ENCODE data around the gene LOXHD1. TPM values are rescaled to one million over a fixed set of nuclear protein-coding genes. Genes with fewer than 3 reads are reported as not detected.

Gene LOXHD1
- total RNA-seq, 4 donors from 2014 or later: 0.16 TPM; not detected in 3

- no peaks in the 10 kb centered on the region for H3K27me3 ChIP-seq
- WGBS, 2 donors (ENCODE audit: low coverage in 1 of 2): 69 to 78% methylated on average over 4 to 5 of the region's 5 CpGs
- no peaks in the 10 kb centered on the region for H3K36me3 ChIP-seq
- no peak for DNase-seq
- no peak overlapping the region for H3K27ac ChIP-seq
- H3K4me3 ChIP-seq: no peak overlapping the region
- no peaks in the 10 kb centered on the region for H3K4me1 ChIP-seq
- in situ Hi-C loops (cut with MboI; ENCODE audit: low pct_ligation_motif_present in 1 of 4, low pct_unique_long_range_greater_than_20kb in 1 of 4, low sequenced_read_pairs in 3 of 4) (no loop called here), intact Hi-C loops (cut with DNase I; ENCODE audit: low total_unique reads) (no loop called here)
- TF ChIP-seq POLR2AphosphoS5 (IDR thresholded peaks at IDR 0.05): no peak
- TF ChIP-seq POLR2A (IDR thresholded peaks at IDR 0.05): no peak
- no peak for TF ChIP-seq CTCF (IDR thresholded peaks at IDR 0.05)
- TF ChIP-seq EP300 (IDR thresholded peaks at IDR 0.05; ENCODE audit: low read depth): no peak
- H3K9me3 ChIP-seq: no peaks in the 10 kb centered on the region
These were observed 49.1 kb downstream of the LOXHD1 start for GRCh38 chr18:46607926-46608325.

- in situ Hi-C loops (cut with MboI; ENCODE audit: low pct_ligation_motif_present in 1 of 4, low pct_unique_long_range_greater_than_20kb in 1 of 4, low sequenced_read_pairs in 3 of 4) (no loop called here), intact Hi-C loops (cut with DNase I; ENCODE audit: low total_unique reads) (no loop called here)
- WGBS, 2 donors (ENCODE audit: low coverage in 1 of 2): 52 to 79% methylated on average over 6 to 17 of the region's 17 CpGs
- Histone ChIP-seq H3K36me3 (no peaks in the 10 kb centered on the region), H3K4me1 (no peaks in the 10 kb centered on the region), H3K27ac (no peak overlapping the region), H3K9me3 (peaks cover 0 to 12% of the 10 kb centered on the region in 2 donors), H3K27me3 (no peaks in the 10 kb centered on the region), H3K4me3 (no peak overlapping the region)
- DNase-seq: no peak
- TF ChIP-seq POLR2AphosphoS5 (IDR thresholded peaks at IDR 0.05) (no peak), CTCF (IDR thresholded peaks at IDR 0.05) (no peak), POLR2A (IDR thresholded peaks at IDR 0.05) (no peak), EP300 (IDR thresholded peaks at IDR 0.05; ENCODE audit: low read depth) (no peak)
These were observed 55.7 kb downstream of the LOXHD1 start for GRCh38 chr18:46601141-46601805.

GRCh38 chr18:46596119-46596518, 60.9 kb downstream of the LOXHD1 start:
- Histone ChIP-seq H3K36me3 (no peaks in the 10 kb centered on the region), H3K9me3 (peaks cover 0 to 12% of the 10 kb centered on the region in 2 donors), H3K4me3 (no peak overlapping the region), H3K27me3 (no peaks in the 10 kb centered on the region), H3K27ac (no peak overlapping the region), H3K4me1 (no peaks in the 10 kb centered on the region)
- in situ Hi-C loops (cut with MboI; ENCODE audit: low pct_ligation_motif_present in 1 of 4, low pct_unique_long_range_greater_than_20kb in 1 of 4, low sequenced_read_pairs in 3 of 4) (no loop called here), intact Hi-C loops (cut with DNase I; ENCODE audit: low total_unique reads) (no loop called here)
- no peak for DNase-seq
- TF ChIP-seq POLR2AphosphoS5 (IDR thresholded peaks at IDR 0.05): no peak
- no peak for TF ChIP-seq CTCF (IDR thresholded peaks at IDR 0.05)
- TF ChIP-seq EP300 (IDR thresholded peaks at IDR 0.05; ENCODE audit: low read depth): no peak
- no peak for TF ChIP-seq POLR2A (IDR thresholded peaks at IDR 0.05)

GRCh38 chr18:46591783-46592391, 65.1 kb downstream of the LOXHD1 start:
- no peaks in the 10 kb centered on the region for H3K27me3 ChIP-seq
- no peak overlapping the region for H3K4me3 ChIP-seq
- no peaks in the 10 kb centered on the region for H3K36me3 ChIP-seq
- peaks cover 0 to 4% of the 10 kb centered on the region in 2 donors for H3K9me3 ChIP-seq
- in situ Hi-C loops (cut with MboI; ENCODE audit: low pct_ligation_motif_present in 1 of 4, low pct_unique_long_range_greater_than_20kb in 1 of 4, low sequenced_read_pairs in 3 of 4): no loop called here
- intact Hi-C loops (cut with DNase I; ENCODE audit: low total_unique reads): no loop called here
- no peak for TF ChIP-seq EP300 (IDR thresholded peaks at IDR 0.05; ENCODE audit: low read depth)
- TF ChIP-seq POLR2A (IDR thresholded peaks at IDR 0.05): no peak
- TF ChIP-seq CTCF (IDR thresholded peaks at IDR 0.05): no peak
- no peak for TF ChIP-seq POLR2AphosphoS5 (IDR thresholded peaks at IDR 0.05)
- no peaks in the 10 kb centered on the region for H3K4me1 ChIP-seq
- no peak overlapping the region for H3K27ac ChIP-seq
- WGBS, 2 donors (ENCODE audit: low coverage in 1 of 2): 67% methylated on average over 7 of the region's 7 CpGs; no CpG with 5 or more reads in 1 of the 2 donors
- DNase-seq: no peak
